Measurements from ENCODE around the gene AQP12A.

Gene AQP12A

DNA sequence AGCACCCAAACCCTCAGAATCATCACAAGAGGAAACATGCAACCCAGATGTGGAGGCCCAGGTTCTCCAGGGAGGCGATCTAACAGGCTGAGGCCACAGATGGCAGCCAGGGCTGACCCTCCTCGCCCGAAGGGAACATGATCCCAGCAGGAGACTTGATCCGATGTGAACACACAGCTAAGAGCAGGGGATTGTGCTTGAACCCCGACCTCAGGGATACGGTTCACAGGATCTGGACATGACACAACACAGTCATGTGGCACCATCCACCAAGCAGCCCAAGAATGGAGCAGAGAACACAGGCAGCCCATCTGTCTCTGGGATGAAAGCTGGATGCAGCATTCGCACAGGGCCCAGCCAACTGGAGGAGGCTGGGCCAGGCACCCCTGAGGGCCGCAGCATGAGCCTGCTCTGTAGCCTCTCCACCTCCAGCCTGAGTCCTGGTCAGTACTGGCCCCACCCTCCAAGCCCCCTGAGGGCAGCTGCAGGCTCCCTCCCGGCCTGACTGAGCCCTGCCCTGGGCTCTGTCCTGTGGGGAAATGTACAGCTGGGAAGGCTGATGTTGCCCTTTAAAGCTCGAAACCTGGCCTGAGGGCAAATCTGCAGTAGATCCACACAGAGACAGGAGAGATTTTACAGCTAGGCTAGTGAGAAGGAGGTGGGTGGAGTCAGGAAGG, 39.0 kb downstream of the AQP12A start:
- no peak for DNase-seq (ENCODE audit: extremely low read depth, low read depth)
- TF ChIP-seq, protein P1, sequence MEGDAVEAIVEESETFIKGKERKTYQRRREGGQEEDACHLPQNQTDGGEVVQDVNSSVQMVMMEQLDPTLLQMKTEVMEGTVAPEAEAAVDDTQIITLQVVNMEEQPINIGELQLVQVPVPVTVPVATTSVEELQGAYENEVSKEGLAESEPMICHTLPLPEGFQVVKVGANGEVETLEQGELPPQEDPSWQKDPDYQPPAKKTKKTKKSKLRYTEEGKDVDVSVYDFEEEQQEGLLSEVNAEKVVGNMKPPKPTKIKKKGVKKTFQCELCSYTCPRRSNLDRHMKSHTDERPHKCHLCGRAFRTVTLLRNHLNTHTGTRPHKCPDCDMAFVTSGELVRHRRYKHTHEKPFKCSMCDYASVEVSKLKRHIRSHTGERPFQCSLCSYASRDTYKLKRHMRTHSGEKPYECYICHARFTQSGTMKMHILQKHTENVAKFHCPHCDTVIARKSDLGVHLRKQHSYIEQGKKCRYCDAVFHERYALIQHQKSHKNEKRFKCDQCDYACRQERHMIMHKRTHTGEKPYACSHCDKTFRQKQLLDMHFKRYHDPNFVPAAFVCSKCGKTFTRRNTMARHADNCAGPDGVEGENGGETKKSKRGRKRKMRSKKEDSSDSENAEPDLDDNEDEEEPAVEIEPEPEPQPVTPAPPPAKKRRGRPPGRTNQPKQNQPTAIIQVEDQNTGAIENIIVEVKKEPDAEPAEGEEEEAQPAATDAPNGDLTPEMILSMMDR (IDR thresholded peaks at IDR 0.05; ENCODE audit: low read depth, low read length), result no peak

DNA sequence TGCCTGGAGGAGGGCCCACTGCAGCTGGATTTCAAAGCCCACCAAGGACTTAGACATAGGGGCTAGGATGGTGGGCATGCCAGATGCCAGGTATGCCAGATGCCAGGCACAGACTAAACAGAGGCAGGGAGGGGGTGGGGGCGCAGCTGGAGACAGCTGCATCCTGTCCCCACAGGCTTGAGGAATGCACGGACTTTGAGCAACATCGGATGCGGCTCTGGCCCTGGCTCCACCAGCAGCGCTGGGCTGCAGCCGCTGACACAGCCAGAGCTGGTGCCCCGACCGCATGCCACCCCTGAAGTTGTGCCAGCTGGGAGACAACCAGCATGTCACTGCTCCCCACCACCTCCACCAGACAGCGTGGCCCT, 39.5 kb downstream of the AQP12A start:
- TF ChIP-seq, protein P1 (IDR thresholded peaks at IDR 0.05; ENCODE audit: low read depth, low read length), result no peak
- DNase-seq (ENCODE audit: extremely low read depth, low read depth), result no peak

GRCh38 chr2:240732184-240732583, 40.5 kb downstream of the AQP12A start:
- DNase-seq (ENCODE audit: extremely low read depth, low read depth), result no peak
- TF ChIP-seq, protein P1 (IDR thresholded peaks at IDR 0.05; ENCODE audit: low read depth, low read length), result no peak

- no peak for DNase-seq (ENCODE audit: extremely low read depth, low read depth)
- TF ChIP-seq, protein P1 (IDR thresholded peaks at IDR 0.05; ENCODE audit: low read depth, low read length), result no peak
Measured at GRCh38 chr2:240732911-240733622, 41.4 kb downstream of the AQP12A start.

DNA sequence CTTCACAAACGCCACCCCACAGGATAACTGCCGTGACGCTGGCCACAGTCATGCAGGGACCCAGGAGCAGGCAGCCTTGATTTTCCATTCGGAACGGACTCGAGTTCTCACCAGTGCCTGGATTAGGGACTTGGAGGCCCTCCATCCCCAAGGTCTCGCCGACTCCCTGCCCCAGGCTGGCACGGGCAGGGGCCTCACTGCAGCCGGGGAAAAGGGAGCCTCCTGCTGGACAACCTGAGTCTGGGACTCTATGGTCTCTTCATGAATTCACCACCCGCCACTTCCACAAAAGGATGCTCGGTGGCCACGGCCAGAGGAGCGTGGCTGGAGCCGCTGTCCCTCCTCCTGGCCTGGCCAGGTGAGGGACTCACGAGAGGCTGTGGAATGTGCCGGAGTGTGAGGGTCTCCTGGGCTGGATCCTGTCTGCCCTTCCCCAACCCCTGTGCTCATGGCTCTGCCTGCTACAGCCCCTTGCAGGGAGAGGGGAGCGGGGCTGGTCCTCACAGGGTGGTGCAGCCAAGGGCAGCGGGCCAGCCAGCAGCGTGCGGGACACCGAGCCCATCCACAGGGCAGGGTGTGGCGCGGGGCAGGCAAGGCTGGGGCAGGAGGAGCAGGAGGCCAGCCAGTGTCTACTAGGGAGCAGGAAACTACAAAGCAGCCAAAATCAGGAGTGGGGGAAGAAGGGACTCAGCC, 42.3 kb downstream of the AQP12A start:
- TF ChIP-seq, protein P1 (IDR thresholded peaks at IDR 0.05; ENCODE audit: low read depth, low read length), result no peak
- DNase-seq (ENCODE audit: extremely low read depth, low read depth), result no peak

GRCh38 chr2:240734756-240735155, 43.1 kb downstream of the AQP12A start:
- TF ChIP-seq, protein P1 (IDR thresholded peaks at IDR 0.05; ENCODE audit: low read depth, low read length), result no peak
- DNase-seq (ENCODE audit: extremely low read depth, low read depth), result no peak

DNA sequence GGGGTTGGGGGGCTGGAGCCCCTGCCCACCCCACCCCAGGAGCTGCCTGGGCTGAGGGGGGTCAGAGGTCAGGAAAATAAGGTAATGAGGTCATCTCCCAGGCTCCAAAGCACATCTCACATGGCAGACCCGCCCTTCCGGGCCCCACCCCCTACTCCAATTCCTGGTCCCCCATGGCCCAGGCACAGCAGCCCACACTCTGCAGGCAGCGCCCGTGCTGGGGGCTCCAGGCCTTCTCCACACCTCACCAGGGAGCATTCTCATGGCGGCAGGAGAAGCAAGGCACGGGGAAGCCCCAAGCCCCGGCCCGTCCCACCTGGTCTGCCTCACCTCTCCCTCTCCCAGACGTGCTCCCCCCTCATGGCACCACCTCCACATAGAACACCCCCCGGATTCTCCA, 43.8 kb downstream of the AQP12A start:
- TF ChIP-seq, protein P1 (IDR thresholded peaks at IDR 0.05; ENCODE audit: low read depth, low read length), result no peak
- no peak for DNase-seq (ENCODE audit: extremely low read depth, low read depth)

Measured in AG09319 (cell line).